C4-2B (cell line): ENCODE results near the gene P2RX5.
A peak's percentile ranks its signal among the peaks of the same experiment; 100 is the strongest.

ENCODE experiments used
- H3K27ac ChIP-seq: fragments of 450-650 bp; 2 replicates; pipeline ENCODE4 v1.5.1; 2017
- ZFX ChIP-seq: fragments of 450-650 bp; IDR thresholded peaks from 2 replicates; pipeline ENCODE4 v1.6.1; 2017
- TF ChIP-seq, protein P1 (sequence below): fragments of 450-650 bp; conservative IDR thresholded peaks from 2 replicates; pipeline ENCODE4 v1.5.1; 2017; ENCODE audit warnings: mild to moderate bottlenecking

The P2RX5 gene

DNA sequence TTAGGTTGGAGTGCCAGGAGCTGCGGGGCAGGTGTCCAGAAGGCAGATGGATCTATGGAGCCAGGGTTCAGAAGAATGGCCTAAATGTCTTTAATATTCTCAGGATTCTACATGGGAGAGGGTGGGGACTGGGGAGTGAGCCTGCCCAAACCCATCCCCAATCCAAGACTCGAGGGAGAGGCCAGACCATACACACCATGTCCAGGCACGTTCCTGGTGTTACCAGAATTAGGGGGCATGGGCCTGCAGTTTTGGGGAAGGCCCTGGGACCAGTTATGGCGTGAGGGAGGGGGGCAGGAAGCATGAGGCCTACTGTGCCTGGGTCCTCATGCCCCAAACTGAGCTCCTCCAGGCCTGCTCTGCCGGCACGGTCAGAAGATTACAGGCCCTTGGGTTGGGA is 29.4 kb downstream of the P2RX5 start:
- H3K27ac ChIP-seq: peak overlapping the region; percentile 96
- TF ChIP-seq, protein P1, sequence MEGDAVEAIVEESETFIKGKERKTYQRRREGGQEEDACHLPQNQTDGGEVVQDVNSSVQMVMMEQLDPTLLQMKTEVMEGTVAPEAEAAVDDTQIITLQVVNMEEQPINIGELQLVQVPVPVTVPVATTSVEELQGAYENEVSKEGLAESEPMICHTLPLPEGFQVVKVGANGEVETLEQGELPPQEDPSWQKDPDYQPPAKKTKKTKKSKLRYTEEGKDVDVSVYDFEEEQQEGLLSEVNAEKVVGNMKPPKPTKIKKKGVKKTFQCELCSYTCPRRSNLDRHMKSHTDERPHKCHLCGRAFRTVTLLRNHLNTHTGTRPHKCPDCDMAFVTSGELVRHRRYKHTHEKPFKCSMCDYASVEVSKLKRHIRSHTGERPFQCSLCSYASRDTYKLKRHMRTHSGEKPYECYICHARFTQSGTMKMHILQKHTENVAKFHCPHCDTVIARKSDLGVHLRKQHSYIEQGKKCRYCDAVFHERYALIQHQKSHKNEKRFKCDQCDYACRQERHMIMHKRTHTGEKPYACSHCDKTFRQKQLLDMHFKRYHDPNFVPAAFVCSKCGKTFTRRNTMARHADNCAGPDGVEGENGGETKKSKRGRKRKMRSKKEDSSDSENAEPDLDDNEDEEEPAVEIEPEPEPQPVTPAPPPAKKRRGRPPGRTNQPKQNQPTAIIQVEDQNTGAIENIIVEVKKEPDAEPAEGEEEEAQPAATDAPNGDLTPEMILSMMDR: no peak
- no peak; the same call in 1 of the 2 replicates for TF ChIP-seq ZFX

DNA sequence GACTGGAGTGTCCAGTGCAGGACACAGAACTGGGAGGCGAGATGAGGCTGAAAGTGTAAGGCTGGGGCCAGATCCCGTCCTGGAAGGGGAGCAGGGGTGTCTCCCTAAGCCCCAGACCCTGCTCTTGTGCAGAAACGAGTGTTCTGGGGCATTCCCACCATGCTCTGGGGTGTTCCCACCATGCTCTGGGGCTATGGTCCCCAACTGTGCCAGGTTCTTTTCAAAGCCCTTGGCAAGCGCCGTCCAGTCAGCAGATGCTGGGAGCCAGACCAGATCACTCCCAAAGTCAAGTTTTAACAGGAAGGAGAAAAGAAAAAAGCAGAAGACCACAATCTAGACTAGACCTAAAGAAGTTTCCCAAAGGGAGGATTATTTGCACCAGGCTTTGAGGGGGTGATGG is 30.1 kb downstream of the P2RX5 start:
- peak overlapping the region; percentile 96 for H3K27ac ChIP-seq
- TF ChIP-seq, protein P1: no peak
- no peak for TF ChIP-seq ZFX

DNA sequence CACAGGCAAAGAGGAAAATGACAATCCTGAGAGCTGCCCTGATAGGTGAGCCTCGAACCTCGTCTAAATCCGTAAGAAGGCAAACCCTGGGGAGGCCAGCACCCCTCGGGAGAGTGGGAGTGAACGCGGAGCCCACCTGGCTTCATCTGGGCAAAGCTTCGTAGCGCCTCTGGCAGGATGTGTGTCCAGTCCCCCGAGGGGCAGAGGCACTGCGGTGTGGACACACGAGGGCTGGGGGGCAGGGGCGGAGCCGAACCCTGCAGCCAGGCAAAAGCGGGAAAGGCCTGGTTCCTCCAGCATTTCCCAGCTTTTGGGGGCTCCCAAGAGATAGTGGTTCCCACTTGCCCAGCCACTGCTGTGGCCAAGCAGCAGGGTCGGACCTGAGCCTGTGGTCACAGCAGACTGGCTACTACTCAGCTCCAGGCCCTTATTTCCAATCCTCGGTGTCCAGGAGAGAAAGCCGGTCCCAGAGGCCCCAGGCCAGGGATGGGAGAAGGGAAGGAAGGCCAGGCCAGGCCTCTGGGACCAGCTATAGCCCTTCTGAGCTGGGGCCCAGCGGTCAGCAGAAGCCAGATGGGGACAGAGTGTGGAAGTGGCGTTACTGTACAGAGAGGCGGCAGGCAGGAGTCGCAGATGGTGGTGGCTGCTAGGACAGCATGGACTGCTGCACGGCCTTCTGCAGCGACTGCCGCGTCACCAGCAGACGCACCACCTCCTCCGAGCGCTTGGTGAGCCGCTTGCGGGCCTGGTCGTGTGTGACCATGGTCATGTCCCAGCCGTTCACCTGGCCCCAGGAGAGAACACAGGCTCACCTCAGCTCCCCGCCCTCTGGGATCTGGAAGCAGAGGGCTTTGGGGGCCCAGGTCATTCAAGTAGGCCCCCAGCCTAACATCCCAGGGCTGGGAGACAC is 32.6 kb downstream of the P2RX5 start:
- no peak overlapping the region for H3K27ac ChIP-seq
- TF ChIP-seq, protein P1: no peak
- TF ChIP-seq ZFX: no peak

DNA sequence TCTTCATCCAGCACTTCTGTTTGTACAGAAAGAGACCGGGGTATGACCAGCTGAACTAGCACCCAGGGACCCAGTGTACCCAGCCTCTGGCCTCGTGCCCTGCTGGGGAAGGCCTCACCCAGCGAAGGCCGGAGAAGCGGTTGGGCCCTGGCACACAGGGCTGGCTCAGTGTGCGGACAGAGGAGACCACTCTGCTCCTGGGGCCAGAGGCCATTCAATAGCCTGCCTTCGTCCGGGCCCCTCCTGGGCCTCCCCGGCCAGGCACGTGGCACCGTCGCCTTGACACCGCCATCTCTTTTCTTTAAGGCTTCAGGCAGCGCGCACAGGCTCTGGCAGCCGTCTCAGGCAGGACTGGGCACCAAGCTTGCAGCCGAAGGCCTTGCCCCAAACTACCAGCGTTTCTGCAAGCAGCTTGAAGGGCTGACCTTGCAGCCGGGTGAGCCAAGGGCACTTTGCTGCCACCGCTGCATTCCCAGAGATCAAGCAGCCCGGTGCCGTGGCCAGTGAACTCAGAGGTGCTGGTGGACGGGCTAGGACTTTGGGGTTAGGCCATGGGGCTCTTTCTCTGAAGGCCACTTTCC is 35.6 kb downstream of the P2RX5 start:
- peak overlapping the region; percentile 85 for H3K27ac ChIP-seq
- TF ChIP-seq, protein P1: no peak
- peak; percentile 92 for TF ChIP-seq ZFX

DNA sequence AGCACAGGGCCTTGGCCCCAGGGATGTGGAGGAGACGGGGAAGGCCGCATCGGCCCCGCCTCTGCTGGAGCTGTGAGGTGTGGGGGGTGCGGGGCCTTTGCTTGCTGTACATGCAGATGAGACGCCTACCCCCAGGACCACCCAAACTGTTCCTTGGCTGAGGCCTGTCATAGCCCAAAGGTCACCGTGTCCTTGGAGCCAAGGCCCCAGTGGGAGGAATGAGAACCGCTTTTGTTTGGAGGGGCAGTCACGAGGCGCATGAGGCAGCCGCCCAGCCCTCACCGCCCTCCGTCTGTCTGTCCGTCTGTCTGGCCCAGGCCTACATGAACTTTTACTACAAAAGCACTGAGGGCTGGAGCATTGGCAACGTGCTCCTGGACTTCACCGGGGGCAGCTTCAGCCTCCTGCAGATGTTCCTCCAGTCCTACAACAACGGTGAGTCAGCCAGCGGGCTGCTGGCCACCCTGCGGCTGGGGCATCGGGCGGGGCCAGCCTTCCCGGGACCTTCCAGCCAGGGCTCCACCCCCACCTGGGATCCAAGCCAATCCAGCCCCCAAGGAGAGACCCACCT is 36.3 kb downstream of the P2RX5 start:
- H3K27ac ChIP-seq: peak overlapping the region; percentile 85
- TF ChIP-seq, protein P1: no peak
- no peak for TF ChIP-seq ZFX

DNA sequence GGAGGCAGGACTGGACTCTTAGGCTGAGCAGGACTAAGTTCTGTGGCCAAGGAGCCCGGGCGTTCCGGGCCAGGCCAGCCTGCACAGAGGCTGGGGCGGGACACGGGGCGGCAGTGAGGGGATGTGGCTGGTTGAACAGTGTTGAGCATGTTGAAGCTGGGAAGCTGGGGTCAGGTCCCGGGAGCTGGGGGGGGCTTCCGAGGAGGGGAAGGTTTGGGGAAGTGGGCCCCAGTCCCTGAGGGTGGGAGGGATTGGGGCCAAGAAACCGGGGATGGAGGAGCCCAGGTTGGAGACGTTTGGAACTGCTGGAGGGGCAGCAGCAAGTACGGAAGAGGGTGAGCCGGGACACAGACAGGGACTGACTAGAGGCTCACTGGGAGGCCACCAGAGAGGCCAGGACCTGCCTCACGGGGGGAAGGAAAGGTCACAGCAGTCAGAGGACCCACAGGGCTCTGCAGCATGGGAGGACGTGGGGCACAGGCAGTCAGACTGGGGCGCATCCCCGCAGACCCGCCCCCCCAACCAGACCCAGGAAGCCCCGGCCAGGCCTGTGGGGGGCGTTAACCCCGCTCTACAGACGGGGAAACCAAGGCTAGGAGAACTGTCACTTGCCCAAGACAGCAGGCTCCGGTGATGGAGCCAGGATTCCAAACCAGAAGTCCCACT is 37.0 kb downstream of the P2RX5 start:
- peak overlapping the region; percentile 85 for H3K27ac ChIP-seq
- TF ChIP-seq, protein P1: no peak
- TF ChIP-seq ZFX: no peak
